NCI-H460 (cell line): ENCODE results near the gene NAPG. TPM values are rescaled to one million over a fixed set of nuclear protein-coding genes. Genes with fewer than 3 reads are reported as not detected.
"Not testable (repeated sequence)": the region's sequence is repeated elsewhere in the genome, so short reads cannot be mapped to it uniquely, and the experiment has no call there.

Source experiments
- DNase-seq: peaks from one replicate; pipeline ENCODE4 v3.0.0-alpha.2; 2016; ENCODE audit warnings: low read depth; ENCODE audit errors: extremely low read depth
- total RNA-seq: library from RNA; depleted of rRNA; stranded (reverse); fragments of >200 nt; shearing (Covaris generic); gene quantifications from 2 replicates; pipeline ENCODE4 v1.2.3, GENCODE V29; 2014; rRNA removed

NAPG gene
- total RNA-seq, 1 experiment from 2014 or later = 30.8 TPM

GRCh38 chr18:10574412-10574811 is 48.6 kb downstream of the NAPG start:
- not testable (repeated sequence) for DNase-seq

GRCh38 chr18:10577842-10578572 is 52.2 kb downstream of the NAPG start:
- not testable (repeated sequence) for DNase-seq

- DNase-seq = not testable (repeated sequence)
Observed at GRCh38 chr18:10578573-10578899, 52.7 kb downstream of the NAPG start.

- no peak for DNase-seq
Observed at GRCh38 chr18:10579079-10579867, 53.4 kb downstream of the NAPG start.

- no peak for DNase-seq
Observed at GRCh38 chr18:10580215-10580614, 54.4 kb downstream of the NAPG start.

GRCh38 chr18:10585260-10585659 is 59.4 kb downstream of the NAPG start:
- no peak for DNase-seq

GRCh38 chr18:10588975-10589374 is 63.1 kb downstream of the NAPG start:
- no peak for DNase-seq

- DNase-seq = no peak
Observed at GRCh38 chr18:10590412-10590811, 64.6 kb downstream of the NAPG start.

GRCh38 chr18:10591896-10592295 is 66.1 kb downstream of the NAPG start:
- no peak for DNase-seq

- not testable (repeated sequence) for DNase-seq
Observed at GRCh38 chr18:10593366-10594022, 67.7 kb downstream of the NAPG start.

- DNase-seq = not testable (repeated sequence)
Observed at GRCh38 chr18:10595917-10596316, 70.1 kb downstream of the NAPG start.

GRCh38 chr18:10597695-10598094 is 71.9 kb downstream of the NAPG start:
- not testable (repeated sequence) for DNase-seq

- DNase-seq = not testable (repeated sequence)
Observed at GRCh38 chr18:10600701-10601100, 74.9 kb downstream of the NAPG start.

Other genes with a start within 250 kb of the NAPG start
- not detected in 2 replicates for gene APCDD1, start 71.4 kb upstream of the NAPG start, total RNA-seq